GM23248 (cell line): ENCODE data around the gene ST8SIA6.

Experiments
- EZH2 ChIP-seq: fragments of 200-600 bp; sonication (generic); IDR thresholded peaks from 2 replicates; pipeline ENCODE4 v1.6.1; 2018; ENCODE audit warnings: antibody characterized with exemption, mild to moderate bottlenecking; ENCODE audit not compliant: insufficient read depth, poor library complexity, severe bottlenecking
- EZH2phosphoT487 ChIP-seq: fragments of 200-600 bp; sonication (generic); IDR thresholded peaks from 2 replicates; pipeline ENCODE4 v1.6.1; 2018; ENCODE audit warnings: antibody characterized with exemption, moderate library complexity, mild to moderate bottlenecking, low read depth; ENCODE audit not compliant: insufficient read depth

- no peak for TF ChIP-seq EZH2
- TF ChIP-seq EZH2phosphoT487: no peak
Observed at GRCh38 chr10:17276756-17277424, 177.5 kb downstream of the ST8SIA6 start.
